Measurements from ENCODE around the gene PRUNE2. TPM values are rescaled to one million over a fixed set of nuclear protein-coding genes. Genes with fewer than 3 reads are reported as not detected.

Gene PRUNE2
- total and polyA plus RNA-seq, 12 donors = 1.9 to 68.0 (median 11.2) TPM

- no peak overlapping the region for H3K4me3 ChIP-seq
- WGBS, 4 donors = 70 to 87% (median 79%) methylated on average over 3 of the region's 3 CpGs
- H3K27me3 ChIP-seq = no peaks in the 10 kb centered on the region
- no peaks in the 10 kb centered on the region for H3K9me3 ChIP-seq (replicated peaks in 1 of 3)
- no peak overlapping the region for H3K27ac ChIP-seq
- no peaks in the 10 kb centered on the region for H3K36me3 ChIP-seq (replicated peaks in 1 of 2)
- no peaks in the 10 kb centered on the region for H3K4me1 ChIP-seq (replicated peaks in 1 of 2)
- DNase-seq = no peak
- intact Hi-C loops (cut with DNase I) = no loop called here
- TF ChIP-seq POLR2A (IDR thresholded peaks at IDR 0.05) (no peak), CTCF (IDR thresholded peaks at IDR 0.05) (no peak)
Measured at GRCh38 chr9:76603931-76604570, 301.9 kb downstream of the PRUNE2 start.

GRCh38 chr9:76603448-76603895 lies 302.4 kb downstream of the PRUNE2 start:
- Histone ChIP-seq H3K27me3 (no peaks in the 10 kb centered on the region), H3K9me3 (replicated peaks in 1 of 3) (no peaks in the 10 kb centered on the region), H3K27ac (no peak overlapping the region), H3K36me3 (replicated peaks in 1 of 2) (no peaks in the 10 kb centered on the region), H3K4me3 (no peak overlapping the region), H3K4me1 (replicated peaks in 1 of 2) (no peaks in the 10 kb centered on the region)
- intact Hi-C loops (cut with DNase I) = no loop called here
- TF ChIP-seq CTCF (IDR thresholded peaks at IDR 0.05) = no peak
- TF ChIP-seq POLR2A (IDR thresholded peaks at IDR 0.05) = no peak
- DNase-seq = no peak

- intact Hi-C loops (cut with DNase I) = no loop called here
Measured at GRCh38 chr9:76602199-76602598, 303.7 kb downstream of the PRUNE2 start.

GRCh38 chr9:76600007-76600615 lies 305.8 kb downstream of the PRUNE2 start:
- Histone ChIP-seq H3K9me3 (replicated peaks in 1 of 3) (no peaks in the 10 kb centered on the region), H3K27ac (no peak overlapping the region), H3K4me1 (replicated peaks in 1 of 2) (no peaks in the 10 kb centered on the region), H3K27me3 (no peaks in the 10 kb centered on the region), H3K4me3 (no peak overlapping the region), H3K36me3 (replicated peaks in 1 of 2) (no peaks in the 10 kb centered on the region)
- TF ChIP-seq CTCF (IDR thresholded peaks at IDR 0.05) (no peak), POLR2A (IDR thresholded peaks at IDR 0.05) (no peak)
- DNase-seq = no peak
- intact Hi-C loops (cut with DNase I) = no loop called here
- 61 to 78% (median 72%) methylated on average over 2 of the region's 2 CpGs for WGBS, 4 donors

More at GRCh38 chr9:76602199-76602598, 303.7 kb downstream of the PRUNE2 start:
- TF ChIP-seq CTCF (IDR thresholded peaks at IDR 0.05) (no peak), POLR2A (IDR thresholded peaks at IDR 0.05) (no peak)
- H3K27me3 ChIP-seq = no peaks in the 10 kb centered on the region
- no peaks in the 10 kb centered on the region for H3K9me3 ChIP-seq (replicated peaks in 1 of 3)
- H3K4me3 ChIP-seq = no peak overlapping the region
- H3K27ac ChIP-seq = no peak overlapping the region
- DNase-seq = no peak
- no peaks in the 10 kb centered on the region for H3K4me1 ChIP-seq (replicated peaks in 1 of 2)
- no peaks in the 10 kb centered on the region for H3K36me3 ChIP-seq (replicated peaks in 1 of 2)
- 82 to 95% (median 90%) methylated on average over 1 of the region's 1 CpG for WGBS, 4 donors

Measured in adrenal gland (tissue), 12 donors.